ENCODE data around the gene LRRK1.

- no peak for TF ChIP-seq CTCF (IDR thresholded peaks at IDR 0.05)
- no peak for TF ChIP-seq EZH2phosphoT487 (IDR thresholded peaks at IDR 0.05)
Measured at GRCh38 chr15:101049282-101049681, 130.1 kb downstream of the LRRK1 start.

Measured in neural progenitor cell (in vitro differentiated cells).